Sigmoid colon (tissue), 7 donors: ENCODE results near the gene ROPN1. TPM values are rescaled to one million over a fixed set of nuclear protein-coding genes. Genes with fewer than 3 reads are reported as not detected.

Experiments
- DNase-seq: peaks from one replicate; pipeline ENCODE4 v3.0.0-alpha.2; 2019
- H3K27ac ChIP-seq, 4 donors: fragments of 200-600 bp; sonication (generic); one replicate each; pipeline ENCODE4 v1.5.1; 2016 to 2019; ENCODE audit warnings: mild to moderate bottlenecking in 1 of 4
- H3K27me3 ChIP-seq, 3 donors: fragments of 200-600 bp; sonication (generic); one replicate each; pipeline ENCODE4 v1.5.1; 2019; ENCODE audit warnings: mild to moderate bottlenecking in 1 of 3
- H3K36me3 ChIP-seq, 4 donors: fragments of 200-600 bp; sonication (generic); one replicate each; pipeline ENCODE4 v1.5.1; 2016 to 2019
- H3K4me1 ChIP-seq, 4 donors: fragments of 200-600 bp; sonication (generic); one replicate each; pipeline ENCODE4 v1.5.1; 2017 to 2019
- H3K4me3 ChIP-seq, 4 donors: fragments of 200-600 bp; sonication (generic); one replicate each; pipeline ENCODE4 v1.5.1; 2017 to 2019; ENCODE audit warnings: mild to moderate bottlenecking in 2 of 4, moderate library complexity in 1 of 4
- H3K9me3 ChIP-seq, 4 donors: fragments of 200-600 bp in 3 of 4; sonication (generic) in 3 of 4; one replicate each; pipeline versions ENCODE4 v1.5.1 to v1.6.1; 2013 to 2019
- EP300 ChIP-seq, 4 donors: sonication (generic); formaldehyde crosslinking; IDR thresholded peaks; one replicate each; pipeline ENCODE4 v1.6.1; 2017; ENCODE audit warnings: antibody characterized with exemption in 4 of 4
- POLR2A ChIP-seq, 2 donors: fragments of 450-650 bp; IDR thresholded peaks; one replicate each; pipeline ENCODE4 v1.6.1; 2016; ENCODE audit warnings: antibody characterized with exemption in 2 of 2, mild to moderate bottlenecking in 2 of 2, moderate library complexity in 2 of 2
- POLR2AphosphoS5 ChIP-seq, 4 donors: sonication (generic); formaldehyde crosslinking; IDR thresholded peaks; one replicate each; pipeline ENCODE4 v1.6.1; 2017; ENCODE audit warnings: antibody characterized with exemption in 4 of 4
- WGBS, 2 donors: extraction: QIAGEN DNeasy Blood & Tissue Kit; methylation state at CpG; one replicate each; pipeline ENCODE4 v1.1.7; 2013; 5-methylcytosine and 5-hydroxymethylcytosine counted together
- intact Hi-C: fragments of 100-400 bp; cut with DNase I; formaldehyde crosslinking; loops from one replicate; pipeline ENCODE4 v1.15.1; 2023
- polyA plus RNA-seq, 3 donors: library from polyadenylated mRNA; stranded (reverse); fragments of 200-250 nt; gene quantifications; one replicate each; pipeline ENCODE4 v1.2.3, GENCODE V29; 2013
- total RNA-seq, 4 donors: library from RNA; depleted of rRNA; stranded (reverse); fragments of >200 nt; gene quantifications; one replicate each; pipeline ENCODE4 v1.1.0, GENCODE V29; 2016
- TF ChIP-seq, protein P1 (sequence below), 4 experiments: fragments of 450-650 bp in 3 of 4; fragments of 200-600 bp in 1 of 4; IDR thresholded peaks; one replicate each; pipeline ENCODE4 v1.5.1; 2016 to 2019; ENCODE audit warnings: antibody characterized with exemption in 4 of 4, mild to moderate bottlenecking in 3 of 4, moderate library complexity in 2 of 4
- donor health status: healthy with polysubstance abuse.
- donor health status: Bipolar disorder and iron deficiency.
- donor health status: healthy.

The ROPN1 gene
- total and polyA plus RNA-seq, 7 donors: 0.44 to 1.8 (median 1.2) TPM; not detected in 4

DNA sequence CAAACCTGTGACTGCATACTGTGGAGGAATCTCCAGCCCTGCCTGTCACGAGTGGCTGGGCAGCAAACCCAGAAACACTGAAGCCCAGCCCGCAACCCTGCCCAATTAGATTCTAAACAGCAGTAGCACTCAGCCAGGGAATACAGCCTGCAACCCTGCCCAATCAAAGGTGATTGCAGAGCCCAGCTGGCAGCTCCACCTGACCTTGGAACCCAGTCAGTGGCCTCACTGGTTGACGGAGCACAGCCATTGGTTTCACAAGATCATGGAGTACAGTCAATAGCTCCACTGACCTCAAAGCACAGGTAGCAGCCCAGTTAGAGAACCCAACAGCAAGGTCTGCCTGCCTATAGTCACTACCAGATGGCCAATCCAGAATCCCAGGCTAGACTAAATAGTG, 72.6 kb downstream of the ROPN1 start:
- 90 to 96% methylated on average over 3 of the region's 3 CpGs for WGBS, 2 donors

More for the DNA sequence above, 72.6 kb downstream of the ROPN1 start:
- no peak overlapping the region for H3K4me3 ChIP-seq
- H3K4me1 ChIP-seq: no peaks in the 10 kb centered on the region
- no peak for TF ChIP-seq EP300 (IDR thresholded peaks at IDR 0.05)
- TF ChIP-seq POLR2AphosphoS5 (IDR thresholded peaks at IDR 0.05): no peak
- TF ChIP-seq, protein P1, sequence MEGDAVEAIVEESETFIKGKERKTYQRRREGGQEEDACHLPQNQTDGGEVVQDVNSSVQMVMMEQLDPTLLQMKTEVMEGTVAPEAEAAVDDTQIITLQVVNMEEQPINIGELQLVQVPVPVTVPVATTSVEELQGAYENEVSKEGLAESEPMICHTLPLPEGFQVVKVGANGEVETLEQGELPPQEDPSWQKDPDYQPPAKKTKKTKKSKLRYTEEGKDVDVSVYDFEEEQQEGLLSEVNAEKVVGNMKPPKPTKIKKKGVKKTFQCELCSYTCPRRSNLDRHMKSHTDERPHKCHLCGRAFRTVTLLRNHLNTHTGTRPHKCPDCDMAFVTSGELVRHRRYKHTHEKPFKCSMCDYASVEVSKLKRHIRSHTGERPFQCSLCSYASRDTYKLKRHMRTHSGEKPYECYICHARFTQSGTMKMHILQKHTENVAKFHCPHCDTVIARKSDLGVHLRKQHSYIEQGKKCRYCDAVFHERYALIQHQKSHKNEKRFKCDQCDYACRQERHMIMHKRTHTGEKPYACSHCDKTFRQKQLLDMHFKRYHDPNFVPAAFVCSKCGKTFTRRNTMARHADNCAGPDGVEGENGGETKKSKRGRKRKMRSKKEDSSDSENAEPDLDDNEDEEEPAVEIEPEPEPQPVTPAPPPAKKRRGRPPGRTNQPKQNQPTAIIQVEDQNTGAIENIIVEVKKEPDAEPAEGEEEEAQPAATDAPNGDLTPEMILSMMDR (IDR thresholded peaks at IDR 0.05): no peak
- no peak for TF ChIP-seq POLR2A (IDR thresholded peaks at IDR 0.05)
- DNase-seq: no peak
- H3K27ac ChIP-seq: no peak overlapping the region
- intact Hi-C loops: no loop called here
- H3K36me3 ChIP-seq: peaks cover 0 to 24% (median 1%) of the 10 kb centered on the region in 4 donors
- H3K9me3 ChIP-seq: peaks cover 0 to 4% (median 1%) of the 10 kb centered on the region in 4 donors
- H3K27me3 ChIP-seq: no peaks in the 10 kb centered on the region

Other genes with a start within 250 kb of the ROPN1 start
- 1,000 to 10,000 TPM; 1,169 to 2,153 (median 1,962) TPM for gene MYLK, start 107.8 kb downstream of the ROPN1 start, total RNA-seq
- gene MYLK, start 107.8 kb downstream of the ROPN1 start, polyA plus RNA-seq: 100 to 1,000 TPM in 1 of 3 donors, 10 to 100 TPM in 2; 21.5 to 155 (median 34.2) TPM
- 10 to 100 TPM; 22.7 to 43.8 (median 25.5) TPM for gene CCDC14, start 30.9 kb downstream of the ROPN1 start, total RNA-seq
- 10 to 100 TPM in 2 of 3 donors, 1 to 10 TPM in 1; 3.6 to 34.2 (median 10.2) TPM for gene CCDC14, start 30.9 kb downstream of the ROPN1 start, polyA plus RNA-seq
- 10 to 100 TPM; 11.4 to 41.5 (median 18.6) TPM for gene KALRN, start 41.2 kb upstream of the ROPN1 start, total RNA-seq
- 10 to 100 TPM; 20.8 to 42.6 (median 31.4) TPM for gene KALRN, start 41.2 kb upstream of the ROPN1 start, polyA plus RNA-seq